MCF 10A (cell line): Measurements from ENCODE around the gene SLC39A3. TPM values are rescaled to one million over a fixed set of nuclear protein-coding genes. Genes with fewer than 3 reads are reported as not detected.

Experiments used
- BruUV-seq: library from RNA; stranded (reverse); fragments of 400-500 nt; replicated peaks from 2 replicates; lab custom pipeline; 2021; lab: Mats Ljungman, UMichigan
- CTCF ChIA-PET: fragments of 300-600 bp; sonication (Branson Sonifier 250); formaldehyde crosslinking; extraction: SDS; loops from one replicate; lab custom pipeline; 2021; ENCODE audit warnings: antibody characterized with exemption, inconsistent platforms; lab: Yijun Ruan, JAX
- POLR2A ChIA-PET: fragments of 300-600, 350-650 bp; sonication (Branson Sonifier 250); formaldehyde crosslinking; extraction: SDS; loops from one replicate; lab custom pipeline; 2020; ENCODE audit warnings: antibody characterized with exemption, inconsistent platforms; lab: Yijun Ruan, JAX
- DNase-seq: peaks from one replicate; pipeline ENCODE4 v3.0.0-alpha.2; 2018; ENCODE audit not compliant: unreplicated experiment
- H3K27ac Mint-ChIP-seq: one replicate; pipeline ENCODE4 v1.8.0; 2022; ENCODE audit warnings: mild to moderate bottlenecking, low read depth, mixed read lengths; ENCODE audit not compliant: unreplicated experiment
- H3K27me3 Mint-ChIP-seq: one replicate; pipeline ENCODE4 v1.8.0; 2022; ENCODE audit warnings: mixed read lengths; ENCODE audit not compliant: insufficient read depth, unreplicated experiment
- H3K36me3 Mint-ChIP-seq: one replicate; pipeline ENCODE4 v1.8.0; 2022; ENCODE audit warnings: mild to moderate bottlenecking, moderate library complexity, mixed read lengths; ENCODE audit not compliant: insufficient read depth, unreplicated experiment
- H3K4me1 Mint-ChIP-seq: one replicate; pipeline ENCODE4 v1.8.0; 2022; ENCODE audit warnings: mixed read lengths; ENCODE audit not compliant: insufficient read depth, unreplicated experiment
- H3K4me3 Mint-ChIP-seq: one replicate; pipeline ENCODE4 v1.8.0; 2022; ENCODE audit warnings: mild to moderate bottlenecking, moderate library complexity, mixed read lengths; ENCODE audit not compliant: unreplicated experiment
- H3K9me3 Mint-ChIP-seq: one replicate; pipeline ENCODE4 v1.8.0; 2022; ENCODE audit warnings: mixed read lengths; ENCODE audit not compliant: unreplicated experiment
- intact Hi-C: fragments of 100-400 bp; cut with micrococcal nuclease; formaldehyde crosslinking; loops from 2 replicates; pipeline ENCODE4 v1.14.1; 2022
- total RNA-seq: library from RNA; stranded (reverse); gene quantifications from 2 replicates; pipeline ENCODE4 v1.2.3, GENCODE V29; 2022
- TF ChIP-seq, protein P1 (sequence below): fragments of 200-600 bp; IDR thresholded peaks from one replicate; pipeline ENCODE4 v1.8.0; 2022; ENCODE audit warnings: antibody characterized with exemption, mild to moderate bottlenecking; ENCODE audit not compliant: unreplicated experiment

The SLC39A3 gene
- total RNA-seq, 1 experiment from 2014 or later, result 21.3 TPM

DNA sequence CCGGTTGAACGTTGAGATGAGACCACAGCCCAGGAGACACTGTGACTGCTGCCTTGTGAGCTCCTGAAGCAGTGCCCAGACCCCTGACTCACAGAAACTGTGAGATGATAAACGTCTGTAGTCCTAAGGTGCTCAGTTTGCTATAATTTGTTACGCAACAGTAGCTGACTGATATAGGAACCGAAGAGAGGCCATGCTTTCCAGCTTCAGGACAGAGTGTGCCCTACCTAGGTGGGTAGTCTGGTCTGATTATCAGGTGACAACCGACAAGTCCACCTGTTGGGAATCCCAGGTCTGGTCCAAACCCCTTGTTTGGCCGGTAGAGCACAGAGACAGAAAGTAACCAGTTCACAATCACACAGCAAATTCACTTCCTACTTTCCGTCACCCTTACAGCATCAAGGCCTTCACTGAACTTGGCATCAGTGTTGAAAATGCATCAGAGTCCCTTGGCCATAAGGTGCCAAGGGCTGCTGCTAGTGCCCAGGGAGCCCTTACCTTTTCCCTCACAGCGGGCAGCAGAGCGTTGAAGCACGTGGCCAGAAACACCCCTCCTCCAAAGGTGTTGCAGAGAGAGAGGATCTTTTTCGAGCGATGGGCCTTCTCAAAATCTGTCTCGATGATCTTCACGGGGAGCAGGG is 3.1 kb downstream of the SLC39A3 start:
- no TSS peak for BruUV-seq
- TF ChIP-seq, protein P1, sequence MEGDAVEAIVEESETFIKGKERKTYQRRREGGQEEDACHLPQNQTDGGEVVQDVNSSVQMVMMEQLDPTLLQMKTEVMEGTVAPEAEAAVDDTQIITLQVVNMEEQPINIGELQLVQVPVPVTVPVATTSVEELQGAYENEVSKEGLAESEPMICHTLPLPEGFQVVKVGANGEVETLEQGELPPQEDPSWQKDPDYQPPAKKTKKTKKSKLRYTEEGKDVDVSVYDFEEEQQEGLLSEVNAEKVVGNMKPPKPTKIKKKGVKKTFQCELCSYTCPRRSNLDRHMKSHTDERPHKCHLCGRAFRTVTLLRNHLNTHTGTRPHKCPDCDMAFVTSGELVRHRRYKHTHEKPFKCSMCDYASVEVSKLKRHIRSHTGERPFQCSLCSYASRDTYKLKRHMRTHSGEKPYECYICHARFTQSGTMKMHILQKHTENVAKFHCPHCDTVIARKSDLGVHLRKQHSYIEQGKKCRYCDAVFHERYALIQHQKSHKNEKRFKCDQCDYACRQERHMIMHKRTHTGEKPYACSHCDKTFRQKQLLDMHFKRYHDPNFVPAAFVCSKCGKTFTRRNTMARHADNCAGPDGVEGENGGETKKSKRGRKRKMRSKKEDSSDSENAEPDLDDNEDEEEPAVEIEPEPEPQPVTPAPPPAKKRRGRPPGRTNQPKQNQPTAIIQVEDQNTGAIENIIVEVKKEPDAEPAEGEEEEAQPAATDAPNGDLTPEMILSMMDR, result no peak
- CTCF ChIA-PET, result interaction anchor here (0.6 to 1.0 kb wide), 3 partner anchors 10 to 14 kb away, joined by 3 to 7 read pairs (median 3); no protein-coding TSS in a partner anchor
- POLR2A ChIA-PET, result interaction anchor here (0.8 to 1.1 kb wide), 2 partner anchors 11 to 12 kb away, joined by 3 read pairs; no protein-coding TSS in a partner anchor
- Mint-ChIP-seq H3K4me1 (peaks cover 6% of the 10 kb centered on the region), H3K27me3 (no peaks in the 10 kb centered on the region), H3K27ac (no peak overlapping the region), H3K4me3 (no peak overlapping the region), H3K36me3 (no peaks in the 10 kb centered on the region), H3K9me3 (no peaks in the 10 kb centered on the region)
- no peak for DNase-seq
- intact Hi-C loops, result no loop called here

DNA sequence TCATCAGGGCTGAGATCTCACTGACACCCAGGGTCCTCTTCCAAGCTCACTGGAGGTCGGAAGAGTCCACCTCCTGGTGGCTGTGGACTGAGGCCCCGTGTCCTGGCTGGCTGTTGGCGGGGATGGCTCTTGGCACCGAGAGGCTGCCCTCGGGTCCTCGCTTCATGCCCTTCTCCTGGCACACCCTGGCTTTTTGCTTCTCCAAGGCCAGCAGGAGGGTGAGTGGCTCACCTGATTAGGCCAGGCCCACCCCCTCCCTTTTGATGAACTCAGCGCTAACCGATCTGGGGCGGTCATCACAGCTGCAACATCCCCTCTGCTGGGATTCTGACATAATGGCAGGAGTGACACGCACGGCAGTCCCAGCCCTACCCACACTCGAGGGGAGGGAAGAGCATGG is 4.4 kb downstream of the SLC39A3 start:
- CTCF ChIA-PET, result interaction anchor here (0.7 to 1.1 kb wide), 3 partner anchors 12 to 87 kb away, joined by 3 to 7 read pairs (median 3); no protein-coding TSS in a partner anchor
- no peak overlapping the region for H3K4me3 Mint-ChIP-seq

DNA sequence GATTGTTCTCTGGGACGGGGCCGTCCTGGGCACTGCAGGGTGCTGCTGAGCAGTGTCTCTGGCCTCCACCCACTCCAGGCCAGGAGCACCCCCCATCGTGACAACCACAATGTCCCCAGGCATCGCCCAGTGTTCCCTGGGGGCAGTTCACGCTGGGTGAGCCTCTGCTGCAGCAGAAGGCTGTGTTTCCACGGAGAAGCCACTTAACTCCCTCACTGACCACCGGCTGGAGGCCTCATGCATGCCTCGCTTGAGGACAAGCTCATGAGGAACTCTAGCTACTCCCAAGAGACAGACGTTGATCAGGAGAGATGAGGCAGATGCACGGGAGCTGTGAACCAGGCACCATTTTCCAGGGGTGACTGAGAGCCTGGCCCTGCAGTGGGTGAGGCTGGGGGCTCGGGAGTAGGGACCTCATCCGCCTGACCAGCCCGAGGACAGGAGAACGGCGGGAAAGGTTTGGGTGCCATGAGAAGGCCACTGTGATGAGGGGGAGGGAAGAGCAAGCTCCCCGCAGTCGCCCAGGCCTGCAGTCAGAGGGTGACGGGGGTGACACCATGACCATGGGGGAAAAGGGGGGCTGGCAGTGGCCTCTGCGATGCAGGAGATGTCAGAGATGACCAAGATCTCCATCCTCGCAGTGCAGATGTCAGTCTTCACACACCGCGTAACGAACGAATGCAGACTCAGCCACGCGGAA is 5.1 kb downstream of the SLC39A3 start:
- Mint-ChIP-seq H3K4me1 (peaks cover 6% of the 10 kb centered on the region), H3K9me3 (no peaks in the 10 kb centered on the region), H3K36me3 (no peaks in the 10 kb centered on the region), H3K4me3 (no peak overlapping the region), H3K27me3 (no peaks in the 10 kb centered on the region), H3K27ac (no peak overlapping the region)
- no peak for DNase-seq
- TF ChIP-seq, protein P1, result no peak
- intact Hi-C loops, result no loop called here
- CTCF ChIA-PET, result interaction anchor here (0.6 to 1.1 kb wide), 3 partner anchors 15 to 258 kb away, joined by 3 to 4 read pairs (median 3); no protein-coding TSS in a partner anchor
- POLR2A ChIA-PET, result interaction anchor here (0.6 to 0.8 kb wide), 2 partner anchors 407 to 563 kb away, joined by 3 read pairs; no protein-coding TSS in a partner anchor
- BruUV-seq, result no TSS peak

More for the DNA sequence above, 4.4 kb downstream of the SLC39A3 start:
- no peak for DNase-seq
- no TSS peak for BruUV-seq
- peaks cover 6% of the 10 kb centered on the region for H3K4me1 Mint-ChIP-seq
- H3K36me3 Mint-ChIP-seq, result no peaks in the 10 kb centered on the region
- intact Hi-C loops, result no loop called here
- H3K9me3 Mint-ChIP-seq, result no peaks in the 10 kb centered on the region
- POLR2A ChIA-PET, result interaction anchor here (0.8 kb wide), 1 partner anchor 562 kb away, joined by 3 read pairs; no protein-coding TSS in a partner anchor
- TF ChIP-seq, protein P1, result no peak
- no peak overlapping the region for H3K27ac Mint-ChIP-seq
- no peaks in the 10 kb centered on the region for H3K27me3 Mint-ChIP-seq
